NCI-H345 (cell line): ENCODE data around the gene GIGYF2.
"Not testable (repeated sequence)": the region's sequence is repeated elsewhere in the genome, so short reads cannot be mapped to it uniquely, and the experiment has no call there.

ENCODE experiments used
- DNase-seq: peaks from one replicate; lab custom pipeline; 2025; lab: John Stamatoyannopoulos, UW

GIGYF2 gene

DNA sequence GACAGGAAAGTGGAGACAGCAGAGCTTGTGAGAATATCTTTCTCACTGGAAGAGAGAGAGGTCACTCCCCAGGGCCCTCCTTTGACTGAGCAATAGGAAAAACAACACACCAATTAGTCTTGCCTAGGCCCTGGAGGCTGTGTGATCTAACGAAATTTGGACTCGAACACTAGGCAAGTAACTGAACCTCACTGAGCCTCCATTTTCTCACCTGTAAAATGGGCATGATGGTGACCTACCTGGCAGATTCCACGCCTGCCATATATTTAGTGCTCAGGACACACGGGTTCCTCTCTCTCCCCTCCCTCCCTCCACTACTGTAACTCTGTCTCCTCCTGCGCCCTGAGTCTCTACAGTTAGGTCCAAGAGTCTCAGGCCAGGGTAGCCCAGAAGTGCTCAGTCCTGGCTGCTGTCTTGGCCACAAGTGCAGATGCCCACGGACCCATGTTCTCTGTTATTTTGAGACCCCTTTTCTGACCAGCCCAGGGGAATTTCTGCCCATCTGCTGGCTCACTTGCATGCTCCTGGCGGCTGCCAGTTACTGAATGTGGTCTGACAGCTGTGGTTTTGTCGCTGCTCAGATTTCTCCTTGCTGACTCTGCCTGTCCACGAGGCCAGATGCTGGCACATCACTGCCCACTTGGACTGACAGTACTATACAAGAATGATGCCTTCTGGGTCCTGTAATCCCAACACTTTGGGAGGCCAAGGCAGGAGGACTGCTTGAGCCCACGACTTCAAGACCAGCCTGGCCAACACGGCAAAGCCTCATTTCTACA, 9.6 kb upstream of the GIGYF2 start:
- no peak for DNase-seq

- peak; percentile 6 for DNase-seq
Observed at GRCh38 chr2:232688201-232688600, 8.9 kb upstream of the GIGYF2 start.

DNA sequence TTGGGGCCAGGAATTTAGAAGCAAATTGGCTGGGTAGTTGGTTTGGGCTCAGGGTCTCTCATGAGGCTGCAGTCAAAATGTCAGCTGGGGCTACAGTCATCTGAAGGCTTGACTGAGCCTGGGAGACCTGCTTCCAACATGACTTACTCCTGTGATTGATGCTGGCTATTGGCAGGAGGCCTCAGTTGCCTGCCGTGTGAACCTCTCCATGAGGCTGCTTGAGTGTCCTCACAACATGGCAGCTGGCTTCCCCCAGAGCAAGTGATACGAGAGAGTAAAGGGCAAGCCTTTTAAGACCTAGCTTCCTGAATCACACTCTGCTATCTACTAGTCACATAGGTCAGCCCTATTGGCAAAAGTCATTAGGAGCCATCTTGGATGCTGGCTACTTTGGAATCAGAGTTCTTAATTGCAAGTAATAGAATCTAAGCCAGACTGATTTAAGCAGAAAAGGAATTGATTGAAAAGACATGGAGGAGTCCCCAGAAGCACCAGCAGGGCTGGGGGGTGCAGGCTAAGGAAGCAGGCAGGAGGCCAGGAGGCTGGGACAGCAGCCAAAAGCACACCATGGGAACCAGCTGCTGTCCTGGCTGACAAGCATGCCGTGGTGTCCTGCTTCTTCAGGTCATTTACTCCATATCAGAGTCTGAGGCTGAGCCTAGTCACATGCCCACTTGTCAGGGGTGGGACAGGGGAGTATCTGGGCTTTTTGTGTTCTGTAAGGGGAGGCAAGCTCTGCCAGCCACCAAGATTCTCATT, 7.8 kb upstream of the GIGYF2 start:
- peak; percentile 51 for DNase-seq

GRCh38 chr2:232691117-232691516, 6.0 kb upstream of the GIGYF2 start:
- DNase-seq = not testable (repeated sequence)

- DNase-seq = no peak
Observed at GRCh38 chr2:232693344-232693743, 3.8 kb upstream of the GIGYF2 start.

- no peak for DNase-seq
Observed at GRCh38 chr2:232696609-232697058, 497 bp upstream of the GIGYF2 start.

GRCh38 chr2:232697807-232698110, 628 bp downstream of the GIGYF2 start:
- DNase-seq = peak; percentile 29

- DNase-seq = no peak
Observed at GRCh38 chr2:232698556-232699091, 1.5 kb downstream of the GIGYF2 start.

DNA sequence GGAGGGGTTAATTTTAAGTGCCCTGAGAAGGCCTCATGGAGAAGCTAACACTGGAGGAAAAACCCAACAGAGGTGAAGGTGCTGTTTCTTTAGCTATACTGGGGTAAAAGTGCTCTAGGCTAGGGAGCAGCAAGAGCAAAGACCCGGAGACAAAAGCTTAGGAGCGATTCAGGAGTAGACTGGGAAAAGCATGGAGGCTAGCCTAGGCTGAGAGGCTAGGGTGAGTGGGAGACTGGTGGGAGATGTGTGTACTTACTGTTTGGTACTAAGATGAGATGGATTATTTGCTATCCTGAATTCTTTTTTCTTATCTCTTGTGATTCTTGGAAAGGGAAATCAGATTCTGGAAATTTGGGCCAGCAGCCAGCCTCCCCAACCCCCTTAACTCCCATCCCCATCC, 2.0 kb downstream of the GIGYF2 start:
- DNase-seq = no peak

- DNase-seq = no peak
Observed at GRCh38 chr2:232700154-232700553, 3.0 kb downstream of the GIGYF2 start.

GRCh38 chr2:232707076-232707475, 9.9 kb downstream of the GIGYF2 start:
- no peak for DNase-seq

DNA sequence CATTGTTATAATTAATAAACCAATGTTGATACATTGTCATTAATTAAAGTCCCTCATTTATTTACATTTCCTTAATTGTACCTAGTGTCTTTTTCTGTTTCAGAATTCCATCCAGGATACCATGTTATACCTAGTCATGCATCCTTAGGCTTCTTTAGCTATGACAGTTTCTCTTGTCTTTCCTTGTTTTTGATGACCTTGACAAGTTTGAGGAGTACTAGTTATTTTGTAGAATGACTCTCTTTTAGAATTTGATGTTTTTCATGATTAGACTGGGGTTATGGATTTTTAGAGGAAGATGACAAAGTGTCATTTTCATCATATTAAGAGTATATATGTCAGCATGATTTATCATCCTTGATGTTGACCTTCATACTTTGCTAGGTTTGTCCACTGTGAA, 16.4 kb downstream of the GIGYF2 start:
- no peak for DNase-seq

DNA sequence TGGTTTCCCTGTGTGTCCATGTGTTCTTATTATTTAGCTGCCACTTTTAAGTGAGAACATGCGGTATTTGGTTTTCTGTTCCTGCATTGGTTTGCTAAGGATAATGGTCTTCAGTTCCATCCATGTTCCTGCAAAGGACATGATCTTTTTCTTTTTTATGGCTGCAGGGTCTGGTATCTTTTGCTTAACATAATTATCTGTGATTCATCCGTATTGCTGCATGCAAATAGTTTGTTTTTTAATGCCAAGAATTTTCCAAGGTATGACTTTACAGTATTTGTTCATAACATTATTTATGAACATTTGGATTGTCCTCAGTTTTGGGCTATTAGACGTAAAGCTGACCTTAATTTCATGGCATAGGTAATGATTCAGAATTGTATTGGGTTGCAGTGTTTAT, 17.8 kb downstream of the GIGYF2 start:
- no peak for DNase-seq

DNA sequence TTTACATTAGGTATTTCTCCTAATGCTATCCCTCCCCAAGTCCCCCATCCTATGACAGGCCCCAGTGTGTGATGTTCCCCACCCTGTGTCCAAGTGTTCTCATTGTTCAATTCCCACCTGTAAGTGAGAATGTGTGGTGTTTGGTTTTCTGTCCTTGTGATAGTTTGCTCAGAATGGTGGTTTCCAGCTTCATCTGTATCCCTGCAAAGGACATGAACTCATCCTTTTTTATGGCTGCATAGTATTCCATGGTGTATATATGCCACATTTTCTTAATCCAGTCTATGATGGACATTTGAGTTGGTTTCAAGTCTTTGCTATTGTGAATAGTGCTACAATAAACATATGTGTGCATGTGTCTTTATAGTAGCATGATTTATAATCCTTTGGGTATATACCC, 22.9 kb downstream of the GIGYF2 start:
- DNase-seq = not testable (repeated sequence)

- DNase-seq = no peak
Observed at GRCh38 chr2:232721261-232721660, 24.1 kb downstream of the GIGYF2 start.

GRCh38 chr2:232721882-232722281, 24.8 kb downstream of the GIGYF2 start:
- no peak for DNase-seq

- DNase-seq = no peak
Observed at GRCh38 chr2:232723027-232723426, 25.9 kb downstream of the GIGYF2 start.

GRCh38 chr2:232728785-232729184, 31.7 kb downstream of the GIGYF2 start:
- no peak for DNase-seq

- no peak for DNase-seq
Observed at GRCh38 chr2:232731470-232731869, 34.3 kb downstream of the GIGYF2 start.

DNA sequence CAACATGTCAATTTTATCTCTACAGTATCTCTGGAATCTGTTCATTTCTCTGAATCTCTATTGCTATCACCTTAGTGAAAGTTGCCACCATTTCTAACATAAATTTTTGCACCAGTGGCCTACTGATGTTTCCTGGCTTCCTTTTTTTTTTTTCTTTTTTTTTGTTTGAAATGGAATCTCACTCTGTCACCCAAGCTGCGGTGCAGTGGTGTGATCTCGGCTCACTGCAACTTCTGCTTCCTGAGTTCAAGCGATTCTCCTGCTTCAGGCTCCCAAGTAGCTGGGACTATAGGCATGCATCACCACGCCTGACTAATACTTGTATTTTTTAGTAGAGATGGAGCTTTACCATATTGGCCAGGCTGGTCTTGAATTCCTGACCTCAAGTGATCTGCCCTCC, 44.2 kb downstream of the GIGYF2 start:
- DNase-seq = no peak

DNA sequence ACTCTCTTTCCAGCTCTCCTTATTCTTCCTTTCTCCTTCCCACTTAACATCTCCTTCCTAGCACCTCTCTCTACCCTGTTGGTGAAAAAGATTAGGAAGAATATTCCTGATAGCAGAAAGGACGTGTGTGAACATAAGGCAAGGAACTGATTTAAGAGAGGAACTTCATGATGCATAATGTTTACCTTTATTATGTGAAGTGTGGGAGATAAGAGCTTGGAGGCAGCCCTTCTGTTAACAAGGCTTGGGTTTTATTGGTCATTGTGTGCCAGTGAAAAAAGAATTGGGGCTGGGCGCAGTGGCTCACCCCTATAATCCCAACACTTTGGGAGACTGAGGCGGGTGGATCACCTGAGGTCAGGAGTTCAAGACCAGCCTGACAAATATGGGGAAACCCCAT, 44.8 kb downstream of the GIGYF2 start:
- DNase-seq = no peak

GRCh38 chr2:232744963-232745362, 47.8 kb downstream of the GIGYF2 start:
- DNase-seq = no peak

DNA sequence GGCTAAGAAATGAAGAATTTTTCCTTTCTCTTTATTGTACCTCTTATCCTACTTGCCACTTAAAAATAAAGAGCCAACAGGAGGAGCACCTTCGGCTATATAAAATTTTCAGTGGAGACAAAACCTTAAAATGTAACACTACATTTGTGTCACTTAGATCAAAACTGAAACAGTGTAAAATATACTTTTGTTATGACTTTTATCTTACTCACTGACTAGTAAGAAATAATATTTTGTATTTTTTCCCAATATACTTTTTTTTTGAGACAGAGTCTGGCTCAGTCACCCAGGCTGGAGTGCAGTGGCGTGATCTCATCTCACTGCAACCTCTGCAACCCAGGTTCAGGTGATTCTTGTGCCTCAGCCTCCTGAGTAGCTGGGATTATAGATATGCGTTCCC, 50.9 kb downstream of the GIGYF2 start:
- no peak for DNase-seq
